ENCODE measurements around the gene BICD2.
A peak's percentile ranks its signal among the peaks of the same experiment; 100 is the strongest.
"Not testable (repeated sequence)": the region's sequence is repeated elsewhere in the genome, so short reads cannot be mapped to it uniquely, and the experiment has no call there.

BICD2 gene

DNA sequence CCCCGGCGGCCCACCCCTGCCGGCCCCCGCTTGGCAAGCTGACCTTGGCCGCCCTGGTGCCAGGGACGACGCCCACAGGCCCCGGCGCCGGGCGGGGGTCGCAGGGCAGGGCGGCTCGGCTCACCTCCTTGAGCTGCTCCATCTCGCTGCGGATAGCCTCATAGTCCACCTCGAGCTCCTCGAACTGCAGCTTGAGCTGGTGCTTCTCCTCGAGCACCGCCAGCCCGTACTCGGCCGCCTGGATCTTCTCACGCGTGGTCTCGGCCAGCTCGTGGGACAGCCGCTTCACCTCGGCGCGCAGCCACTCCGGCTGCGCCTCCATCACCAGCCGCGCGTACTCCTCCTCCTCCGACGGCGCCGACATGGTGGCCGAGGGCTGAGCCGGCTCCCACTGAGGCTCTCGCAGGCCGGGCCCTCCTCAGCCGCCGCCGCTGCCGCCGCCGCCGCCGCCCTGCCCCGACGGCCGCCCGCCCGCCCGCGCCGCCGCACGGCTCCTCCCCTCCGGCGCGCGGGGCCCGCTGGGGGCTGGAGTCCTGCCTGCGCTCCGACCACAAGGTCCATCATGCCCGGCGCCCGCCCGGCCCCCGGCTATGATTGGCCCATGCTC lies at the start of gene BICD2:
Gene BICD2 (minus strand): TSS at position 453 of the 607 bp plus-strand sequence. CDS start 89 bp downstream, at position 364.
- DNase-seq = no peak

- DNase-seq = not testable (repeated sequence)
Measured at GRCh38 chr9:92809629-92810326, 45.1 kb upstream of the BICD2 start.

- peak; percentile 37 for DNase-seq
Measured at GRCh38 chr9:92808726-92809451, 44.3 kb upstream of the BICD2 start.

DNA sequence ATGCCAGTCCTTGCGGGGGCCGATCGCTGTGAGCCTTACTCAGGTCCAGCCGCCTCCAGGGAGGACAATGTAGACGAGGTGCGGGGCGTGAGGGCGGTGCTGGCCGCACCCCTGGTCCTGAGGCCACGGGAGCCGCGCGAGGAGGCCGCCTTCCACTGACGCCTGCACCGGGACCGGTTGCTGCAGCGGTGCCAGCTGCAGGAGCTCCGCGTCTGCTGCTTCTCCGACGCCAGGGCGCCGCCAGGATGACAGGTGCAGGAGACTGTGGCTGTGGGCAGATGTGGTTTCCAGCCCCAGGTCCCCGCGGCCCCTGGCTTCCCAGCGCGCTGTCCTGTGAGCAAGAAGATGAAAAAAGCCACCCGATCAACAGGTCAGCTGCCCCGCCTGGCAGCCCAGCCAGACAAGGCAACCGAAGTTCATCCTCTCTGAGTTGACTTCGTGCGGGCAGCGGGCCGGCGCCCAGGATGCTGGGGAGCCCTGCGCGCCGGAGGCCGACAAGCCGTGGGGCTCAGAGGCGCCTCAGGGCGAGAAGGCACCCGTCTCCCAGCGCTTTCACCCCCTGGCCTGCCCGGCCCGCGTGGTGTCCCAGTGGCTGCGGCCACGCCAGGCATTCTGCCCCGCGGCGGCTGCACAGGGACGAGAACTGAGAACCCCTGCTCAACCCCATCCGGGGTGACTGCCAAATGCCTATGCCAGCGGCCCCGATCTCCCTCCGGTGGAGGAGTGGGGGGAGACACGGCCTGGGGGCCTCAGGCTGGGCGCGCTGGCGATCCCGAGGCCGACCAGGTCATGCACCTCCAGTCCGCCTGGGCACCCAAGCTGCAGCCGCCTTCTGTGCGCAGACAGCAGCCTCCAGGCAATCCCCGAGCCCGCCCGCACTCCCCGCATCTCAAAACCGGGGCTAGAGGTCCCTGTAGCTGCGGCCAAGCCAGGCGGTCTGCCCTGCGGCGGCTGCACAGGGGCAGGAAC lies 43.4 kb upstream of the BICD2 start:
- DNase-seq = peak; percentile 22

GRCh38 chr9:92807031-92807756 lies 42.6 kb upstream of the BICD2 start:
- no peak for DNase-seq

DNA sequence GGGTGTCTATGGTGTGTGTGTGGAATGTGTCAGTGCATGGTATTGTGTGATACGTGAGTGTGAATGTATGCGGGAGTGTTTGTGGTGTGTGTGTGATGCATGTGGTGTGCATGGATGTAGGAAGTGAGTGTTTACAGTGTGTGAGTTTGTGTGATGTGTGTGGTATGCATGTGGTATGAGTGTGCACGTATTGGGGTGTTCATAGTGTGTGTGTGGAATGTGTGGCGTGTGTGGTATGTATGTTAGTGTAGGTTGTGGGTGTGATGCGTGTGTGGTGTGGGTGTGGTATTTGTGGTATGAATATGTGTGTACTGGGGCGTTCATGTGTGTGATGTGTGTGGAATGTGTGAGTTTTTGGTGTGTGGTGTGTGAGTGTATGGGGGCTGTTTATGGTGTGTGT lies 40.1 kb upstream of the BICD2 start:
- DNase-seq = no peak

DNA sequence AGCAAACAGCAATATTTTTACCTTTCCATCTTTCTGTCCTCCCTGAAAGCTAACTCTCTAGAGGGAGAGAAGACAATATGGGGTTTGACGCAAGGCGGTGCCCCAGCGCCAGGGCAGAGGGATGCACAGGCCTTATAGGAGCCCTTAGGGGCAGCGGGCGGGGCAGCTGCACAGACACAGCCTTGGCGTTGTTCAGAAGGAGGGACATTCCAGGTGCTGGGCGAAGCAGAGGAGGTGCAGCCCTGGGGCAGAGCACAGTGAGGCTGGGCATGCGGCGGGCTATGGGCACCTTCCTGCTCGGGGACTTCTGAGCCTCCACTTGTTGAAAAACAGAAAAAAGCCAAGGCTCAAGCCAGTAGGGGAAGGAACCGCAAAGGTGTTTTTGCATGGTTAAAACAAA lies 33.7 kb upstream of the BICD2 start:
- DNase-seq = no peak

DNA sequence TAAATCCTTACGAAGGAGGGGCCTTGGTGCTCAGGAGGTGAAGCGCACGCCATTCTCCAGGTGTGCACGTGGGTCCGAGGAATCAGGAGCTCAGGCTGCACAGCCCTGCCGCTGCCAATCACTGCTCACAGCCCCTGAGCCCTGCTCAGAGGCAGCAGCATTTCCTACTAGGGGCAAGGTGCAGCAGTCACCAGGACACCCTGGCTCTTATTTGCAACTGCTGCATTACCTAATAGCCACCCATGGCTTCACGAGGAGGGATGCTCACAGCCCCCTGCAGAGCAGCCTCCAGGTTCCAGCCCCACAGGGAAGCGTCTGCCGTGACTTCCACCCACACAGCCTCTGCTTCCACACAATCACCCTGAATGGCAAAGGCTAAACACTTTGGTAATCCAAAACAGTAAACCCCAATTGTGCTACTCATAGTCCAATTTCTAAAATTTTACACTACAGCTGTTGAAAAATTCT lies 31.7 kb upstream of the BICD2 start:
- DNase-seq = not testable (repeated sequence)

DNA sequence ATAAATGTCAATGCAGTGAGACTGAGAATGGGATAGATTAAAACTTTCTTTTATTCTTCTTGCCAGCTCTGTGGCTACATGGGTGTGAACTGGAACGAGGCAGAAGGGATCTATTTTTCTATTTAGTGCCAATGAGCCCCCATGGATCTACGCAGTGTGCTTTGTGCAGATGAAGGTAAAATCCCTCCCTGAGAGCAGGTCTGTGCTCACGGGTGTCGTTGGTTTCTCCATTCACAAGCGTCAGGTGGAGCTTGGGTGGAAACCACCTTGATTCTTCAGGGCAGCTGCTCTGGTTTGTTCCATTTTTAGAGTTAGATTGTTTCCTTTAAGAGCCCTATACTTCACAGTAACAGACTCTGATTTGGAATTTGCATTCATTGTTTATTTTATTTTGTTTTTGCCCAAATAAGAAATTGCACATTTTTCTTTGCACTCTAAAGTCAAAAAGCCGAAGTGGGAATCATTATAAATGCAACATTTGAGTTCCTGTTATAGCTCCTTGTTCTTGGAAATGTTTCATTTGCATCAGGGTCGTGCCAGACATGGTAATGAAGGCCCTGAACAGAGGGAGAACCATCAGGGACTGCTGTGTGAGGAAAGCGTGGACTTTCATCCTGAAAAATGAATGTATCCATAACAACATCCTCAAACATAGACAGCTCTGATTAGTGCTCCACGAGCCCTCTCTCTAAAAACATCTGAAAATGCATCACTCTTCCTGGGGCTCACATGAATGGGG lies 31.1 kb upstream of the BICD2 start:
- DNase-seq = no peak

GRCh38 chr9:92795000-92795399 lies 30.4 kb upstream of the BICD2 start:
- DNase-seq = no peak

- DNase-seq = no peak
Measured at GRCh38 chr9:92794426-92794825, 29.8 kb upstream of the BICD2 start.

DNA sequence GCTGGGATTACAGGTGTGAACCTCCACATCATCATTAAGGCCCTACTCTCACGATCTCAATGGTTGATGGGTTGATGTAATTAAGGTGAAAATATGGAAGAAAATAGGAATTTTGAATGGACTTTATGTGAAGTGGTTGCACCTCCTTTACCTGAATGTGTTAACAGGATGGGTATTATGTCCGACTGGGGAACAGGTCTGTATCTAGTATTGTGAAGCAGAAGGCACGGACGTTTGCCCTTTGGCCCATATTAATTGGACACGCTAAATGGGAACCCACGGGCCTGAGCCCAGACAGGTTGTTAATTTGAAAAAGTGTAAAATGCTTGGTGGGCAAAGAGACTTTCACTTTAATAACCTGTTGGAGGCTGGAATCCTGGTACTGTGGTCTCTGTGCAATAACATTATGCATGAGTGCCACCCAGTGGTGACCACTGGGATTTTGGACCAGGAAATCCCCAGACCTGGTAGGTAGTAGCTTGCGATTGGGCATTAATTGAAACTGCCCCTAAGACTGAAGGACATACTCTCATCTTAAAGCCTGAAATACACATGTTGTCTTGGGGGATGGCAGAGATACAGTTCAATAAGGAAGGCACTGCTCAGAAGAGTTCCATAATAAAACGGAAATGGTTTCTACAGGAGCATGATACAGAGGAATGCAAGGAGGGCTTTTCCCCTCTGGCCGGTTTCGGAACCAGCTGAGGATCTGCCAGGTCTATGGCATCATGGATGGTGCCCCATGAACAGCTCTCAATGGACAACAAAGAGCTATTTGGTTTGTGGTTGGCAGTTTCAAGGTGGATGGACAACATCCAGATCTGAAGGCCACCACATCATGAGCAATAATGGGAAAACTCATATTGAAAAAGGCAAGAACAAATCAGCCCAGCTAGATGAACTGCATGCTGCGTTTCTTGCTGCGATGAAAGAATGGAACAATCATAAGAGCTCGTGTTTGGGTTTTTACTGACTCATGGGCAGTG lies 26.2 kb upstream of the BICD2 start:
- DNase-seq = peak; percentile 81

- DNase-seq = no peak
Measured at GRCh38 chr9:92786298-92786697, 21.7 kb upstream of the BICD2 start.

DNA sequence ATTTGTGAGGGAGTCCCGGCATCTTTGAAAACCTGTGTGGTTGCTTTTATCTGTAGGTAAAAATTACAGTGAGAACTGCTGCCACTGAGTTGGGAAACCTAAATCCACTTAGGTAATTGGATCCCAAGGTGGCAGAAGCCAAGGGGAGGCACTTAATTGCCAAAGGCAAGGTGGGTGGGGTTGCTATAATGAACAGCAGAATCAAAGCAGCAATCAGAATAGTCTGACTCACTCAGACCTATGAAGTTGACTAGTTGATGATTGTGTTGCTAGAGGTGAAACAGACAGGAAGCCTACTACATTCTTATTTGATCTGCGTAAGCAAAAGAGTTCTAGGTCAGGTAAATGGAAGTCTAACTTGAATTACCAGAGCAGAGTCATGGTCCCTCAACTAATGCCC lies 17.3 kb upstream of the BICD2 start:
- no peak for DNase-seq

GRCh38 chr9:92780206-92780605 lies 15.6 kb upstream of the BICD2 start:
- no peak for DNase-seq

DNA sequence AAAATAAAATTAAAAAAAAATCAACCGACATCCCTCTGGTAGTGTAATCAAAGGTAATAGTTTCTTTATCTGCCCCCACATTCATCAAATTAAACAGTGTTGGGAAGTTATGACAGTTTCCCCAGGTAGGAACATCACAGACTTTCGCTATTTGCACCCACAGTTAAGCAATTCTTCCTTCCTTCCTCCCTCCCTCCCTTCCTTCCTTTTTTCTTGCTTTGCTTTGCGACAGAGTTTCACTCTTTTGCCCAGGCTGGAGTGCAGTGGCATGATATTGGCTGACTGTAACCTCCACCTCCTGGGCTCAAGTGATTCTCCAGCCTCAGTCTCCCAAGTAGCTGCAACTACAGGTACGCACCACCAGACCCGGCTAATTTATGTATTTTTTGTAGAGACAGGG lies 10.8 kb upstream of the BICD2 start:
- DNase-seq = no peak

DNA sequence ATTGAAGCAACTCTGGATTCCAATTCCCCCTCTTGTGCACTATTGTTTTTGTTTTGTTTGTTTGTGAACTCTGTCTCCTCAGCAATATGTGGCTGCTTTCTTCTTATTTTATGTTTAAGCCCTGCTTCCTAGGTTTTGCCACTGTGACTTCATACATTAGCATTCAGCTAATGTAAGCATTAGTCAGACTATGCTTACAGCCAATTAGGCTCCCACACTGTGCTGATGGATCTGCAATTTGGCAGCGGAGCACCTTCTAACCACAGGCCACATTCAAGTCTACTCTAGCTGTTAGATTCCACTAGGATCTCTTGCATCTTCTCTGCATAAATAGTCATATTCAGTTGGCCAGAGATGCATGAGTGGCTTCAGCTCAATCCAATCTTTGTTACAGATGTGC lies 9.6 kb upstream of the BICD2 start:
- DNase-seq = no peak

DNA sequence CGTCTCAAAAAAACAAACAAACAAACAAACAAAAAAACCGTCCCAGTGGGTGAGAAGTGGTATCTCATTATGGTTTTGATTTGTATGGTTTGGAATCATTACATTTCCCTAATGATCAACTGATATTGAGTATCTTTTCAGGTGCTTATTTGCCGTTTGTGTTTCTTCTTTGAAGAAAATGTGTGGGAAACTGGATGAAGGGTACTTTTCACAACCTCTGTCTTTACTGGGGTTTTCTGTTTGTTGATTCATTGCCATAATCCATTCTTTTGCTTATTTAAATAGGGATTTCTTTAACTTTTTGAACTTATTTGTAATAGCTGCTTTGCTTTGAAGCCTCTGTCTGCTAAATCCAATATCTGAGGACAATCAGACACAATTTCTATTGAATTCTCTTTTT lies 9.2 kb upstream of the BICD2 start:
- no peak for DNase-seq

GRCh38 chr9:92771309-92771708 lies 6.7 kb upstream of the BICD2 start:
- DNase-seq = no peak

- no peak for DNase-seq
Measured at GRCh38 chr9:92770360-92770995, 5.8 kb upstream of the BICD2 start.

Measured in CD4-positive, alpha-beta T cell treated with Interleukin-21 for 1 hour (primary cell).